Activated CD4-positive, alpha-beta T cell treated with anti-CD3 and anti-CD28 coated beads for 36 hours (primary cell): ENCODE measurements around the gene PRAMEF14. TPM values are rescaled to one million over a fixed set of nuclear protein-coding genes. Genes with fewer than 3 reads are reported as not detected.
A peak's percentile ranks its signal among the peaks of the same experiment; 100 is the strongest.
"Not testable (repeated sequence)": the region's sequence is repeated elsewhere in the genome, so short reads cannot be mapped to it uniquely, and the experiment has no call there.

Source experiments
- ATAC-seq: fragments of 200-7000 bp; cut with Tn5 transposase; one replicate; pipeline ENCODE4 v1.10.0; 2021; ENCODE audit warnings: mild to moderate bottlenecking, moderate library complexity
- CTCF ChIA-PET: fragments of 350-600 bp; sonication (Branson Sonifier 250); formaldehyde crosslinking; loops from one replicate; lab custom pipeline; 2021; ENCODE audit warnings: antibody characterized with exemption; lab: Charles Lee
- POLR2A ChIA-PET: fragments of 350-600 bp; sonication (Branson Sonifier 250); formaldehyde crosslinking; loops from one replicate; lab custom pipeline; 2021; ENCODE audit warnings: antibody characterized with exemption, inconsistent platforms; lab: Charles Lee
- DNase-seq: peaks from one replicate; pipeline ENCODE4 v3.0.0-alpha.2; 2020
- H3K27ac Mint-ChIP-seq: one replicate; pipeline ENCODE4 v1.8.0; 2021; ENCODE audit warnings: mixed read lengths
- H3K27me3 Mint-ChIP-seq: one replicate; pipeline ENCODE4 v1.8.0; 2021; ENCODE audit warnings: mixed read lengths
- H3K36me3 Mint-ChIP-seq: one replicate; pipeline ENCODE4 v1.8.0; 2021; ENCODE audit warnings: low read depth, mixed read lengths
- H3K4me1 Mint-ChIP-seq: one replicate; pipeline ENCODE4 v1.8.0; 2021; ENCODE audit warnings: mixed read lengths
- H3K4me3 Mint-ChIP-seq: one replicate; pipeline ENCODE4 v1.8.0; 2021; ENCODE audit warnings: mild to moderate bottlenecking, moderate library complexity, mixed read lengths
- H3K9me3 Mint-ChIP-seq: one replicate; pipeline ENCODE4 v1.8.0; 2021; ENCODE audit warnings: low read depth, mixed read lengths
- intact Hi-C, 2 experiments: fragments of 100-400 bp; cut with DNase I in 1 of 2; cut with micrococcal nuclease in 1 of 2; formaldehyde crosslinking; loops; one replicate each; pipeline versions ENCODE4 v1.14.2 to v1.15.1; 2022 to 2024; cut with DNase I, micrococcal nuclease
- total RNA-seq, 2 experiments: library from RNA; stranded (reverse); gene quantifications; one replicate each; pipeline ENCODE4 v1.2.3, GENCODE V29; 2021

Gene PRAMEF14
- total RNA-seq, 2 experiments from 2014 or later = not detected

GRCh38 chr1:13354475-13354874 lies 7.5 kb upstream of the PRAMEF14 start:
- H3K27me3 Mint-ChIP-seq, H3K27ac Mint-ChIP-seq, intact Hi-C loops, H3K4me1 Mint-ChIP-seq, DNase-seq, H3K36me3 Mint-ChIP-seq, CTCF ChIA-PET, POLR2A ChIA-PET, H3K9me3 Mint-ChIP-seq, ATAC-seq, H3K4me3 Mint-ChIP-seq: not testable (repeated sequence)

- DNase-seq = peak; percentile 8
- H3K27ac Mint-ChIP-seq, CTCF ChIA-PET, H3K4me3 Mint-ChIP-seq, POLR2A ChIA-PET, ATAC-seq, H3K36me3 Mint-ChIP-seq, intact Hi-C loops, H3K9me3 Mint-ChIP-seq, H3K4me1 Mint-ChIP-seq, H3K27me3 Mint-ChIP-seq: not testable (repeated sequence)
Observed at GRCh38 chr1:13353476-13353875, 6.5 kb upstream of the PRAMEF14 start.

- H3K9me3 Mint-ChIP-seq, H3K4me1 Mint-ChIP-seq, H3K4me3 Mint-ChIP-seq, H3K27ac Mint-ChIP-seq, intact Hi-C loops, POLR2A ChIA-PET, H3K27me3 Mint-ChIP-seq, CTCF ChIA-PET, H3K36me3 Mint-ChIP-seq, ATAC-seq, DNase-seq: not testable (repeated sequence)
Observed at GRCh38 chr1:13342496-13342895, 4.4 kb downstream of the PRAMEF14 start.

GRCh38 chr1:13315281-13315680 lies 31.7 kb downstream of the PRAMEF14 start, which contains the start of gene PRAMEF15:
Gene PRAMEF15 (plus strand): TSS chr1:13315581. CDS start chr1:13318408, 2,827 bp downstream.
- H3K4me3 Mint-ChIP-seq, H3K27ac Mint-ChIP-seq, H3K4me1 Mint-ChIP-seq, POLR2A ChIA-PET, CTCF ChIA-PET, ATAC-seq, H3K9me3 Mint-ChIP-seq, H3K36me3 Mint-ChIP-seq, DNase-seq, H3K27me3 Mint-ChIP-seq, intact Hi-C loops: not testable (repeated sequence)

- H3K9me3 Mint-ChIP-seq, H3K27me3 Mint-ChIP-seq, CTCF ChIA-PET, H3K36me3 Mint-ChIP-seq, POLR2A ChIA-PET, H3K4me3 Mint-ChIP-seq, H3K4me1 Mint-ChIP-seq, ATAC-seq, H3K27ac Mint-ChIP-seq, intact Hi-C loops, DNase-seq: not testable (repeated sequence)
Observed at GRCh38 chr1:13303239-13303638, 43.7 kb downstream of the PRAMEF14 start, which contains the start of gene PRAMEF33. Gene PRAMEF33 (plus strand): TSS chr1:13303539. CDS start chr1:13305955, 2,416 bp downstream.

- H3K4me3 Mint-ChIP-seq, POLR2A ChIA-PET, CTCF ChIA-PET, H3K27me3 Mint-ChIP-seq, H3K4me1 Mint-ChIP-seq, intact Hi-C loops, ATAC-seq, H3K36me3 Mint-ChIP-seq, H3K27ac Mint-ChIP-seq, H3K9me3 Mint-ChIP-seq, DNase-seq: not testable (repeated sequence)
Observed at GRCh38 chr1:13302197-13302596, 44.7 kb downstream of the PRAMEF14 start.

GRCh38 chr1:13298699-13299098 lies 48.2 kb downstream of the PRAMEF14 start:
- H3K36me3 Mint-ChIP-seq, DNase-seq, H3K4me1 Mint-ChIP-seq, intact Hi-C loops, H3K27me3 Mint-ChIP-seq, ATAC-seq, H3K9me3 Mint-ChIP-seq, H3K4me3 Mint-ChIP-seq, POLR2A ChIA-PET, H3K27ac Mint-ChIP-seq, CTCF ChIA-PET: not testable (repeated sequence)

- H3K36me3 Mint-ChIP-seq, H3K4me1 Mint-ChIP-seq, H3K27ac Mint-ChIP-seq, H3K9me3 Mint-ChIP-seq, intact Hi-C loops, DNase-seq, ATAC-seq, CTCF ChIA-PET, POLR2A ChIA-PET, H3K27me3 Mint-ChIP-seq, H3K4me3 Mint-ChIP-seq: not testable (repeated sequence)
Observed at GRCh38 chr1:13297216-13297931, 49.6 kb downstream of the PRAMEF14 start.

Other genes starting within 250 kb of the PRAMEF14 start
- gene HNRNPCL2, start 230.3 kb downstream of the PRAMEF14 start, total RNA-seq = not detected
- gene PRAMEF26, start 191.1 kb downstream of the PRAMEF14 start, total RNA-seq = not detected
- gene HNRNPCL4, start 181.5 kb downstream of the PRAMEF14 start, total RNA-seq = not detected
- gene PRAMEF9, start 175.3 kb downstream of the PRAMEF14 start, total RNA-seq = not detected
- not detected for gene PRAMEF13, start 145.7 kb downstream of the PRAMEF14 start, total RNA-seq
- gene PRAMEF18, start 121.0 kb downstream of the PRAMEF14 start, total RNA-seq = not detected
- gene PRAMEF5, start 92.9 kb downstream of the PRAMEF14 start, total RNA-seq = not detected
- not detected for gene PRAMEF8, start 62.0 kb downstream of the PRAMEF14 start, total RNA-seq
- not detected for gene PRAMEF33, start 43.6 kb downstream of the PRAMEF14 start, total RNA-seq
- not detected for gene PRAMEF15, start 31.6 kb downstream of the PRAMEF14 start, total RNA-seq
- not detected for gene PRAMEF19, start 24.8 kb upstream of the PRAMEF14 start, total RNA-seq
- gene PRAMEF17, start 42.5 kb upstream of the PRAMEF14 start, total RNA-seq = not detected
- gene PRAMEF20, start 63.3 kb upstream of the PRAMEF14 start, total RNA-seq = not detected
- not detected for gene LRRC38, start 166.9 kb upstream of the PRAMEF14 start, total RNA-seq
- gene PDPN, start 236.7 kb upstream of the PRAMEF14 start, total RNA-seq = not detected